UCSD-AML1 (cell line): ENCODE results near the gene RASGRF1.

Source experiments
- DNase-seq: peaks from one replicate; lab custom pipeline; 2025; ENCODE audit not compliant: unreplicated experiment; lab: John Stamatoyannopoulos, UW

The RASGRF1 gene

GRCh38 chr15:78990278-78990677, 100.3 kb downstream of the RASGRF1 start:
- DNase-seq: no peak

GRCh38 chr15:78989701-78990240, 100.8 kb downstream of the RASGRF1 start:
- DNase-seq: no peak

GRCh38 chr15:78988361-78988911, 102.1 kb downstream of the RASGRF1 start:
- peak; percentile 80 for DNase-seq

DNA sequence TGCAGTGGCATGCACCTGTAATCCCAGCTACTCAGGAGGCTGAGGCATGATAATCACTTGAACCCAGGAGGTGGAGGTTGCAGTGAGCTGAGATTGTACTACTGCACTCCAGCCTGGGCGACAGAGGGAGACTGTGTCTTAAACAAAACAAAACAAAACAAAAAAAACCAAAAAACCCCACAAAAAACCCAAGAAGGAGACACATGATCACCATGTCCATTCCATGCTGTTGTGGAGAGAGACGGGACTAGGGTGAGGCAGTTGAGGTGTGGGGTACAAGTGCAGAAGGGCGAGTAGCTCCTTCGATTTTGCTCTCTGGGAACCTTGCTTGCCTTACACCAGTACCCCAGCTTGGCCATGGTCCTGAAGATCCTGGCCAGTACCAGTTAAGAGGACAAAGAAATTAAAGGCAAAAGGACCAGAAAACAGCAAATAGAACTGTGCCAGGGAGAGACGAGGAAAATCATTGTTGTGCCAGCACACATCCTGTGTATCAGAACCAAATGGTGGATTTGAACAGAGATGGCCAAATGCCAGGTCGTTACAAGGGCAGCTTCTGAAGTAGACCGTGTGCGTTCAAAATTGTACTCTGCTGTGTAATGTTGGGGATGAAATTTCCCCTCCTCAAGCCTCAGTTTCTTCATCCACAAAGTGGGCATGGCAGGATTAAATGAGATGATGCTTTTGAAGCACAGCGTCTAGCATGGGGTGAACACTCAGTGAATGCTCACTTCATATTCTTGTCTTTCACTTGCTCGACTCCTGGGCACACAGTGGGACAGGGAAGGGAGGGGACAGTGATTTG, 102.8 kb downstream of the RASGRF1 start:
- DNase-seq: no peak

GRCh38 chr15:78985859-78986475, 104.6 kb downstream of the RASGRF1 start:
- no peak for DNase-seq

- no peak for DNase-seq
Observed at GRCh38 chr15:78984041-78984440, 106.5 kb downstream of the RASGRF1 start.

- DNase-seq: no peak
Observed at GRCh38 chr15:78983146-78983918, 107.2 kb downstream of the RASGRF1 start.

GRCh38 chr15:78982736-78983135, 107.8 kb downstream of the RASGRF1 start:
- no peak for DNase-seq

- DNase-seq: no peak
Observed at GRCh38 chr15:78981532-78982313, 108.9 kb downstream of the RASGRF1 start.

- DNase-seq: peak; percentile 38
Observed at GRCh38 chr15:78979456-78980320, 110.9 kb downstream of the RASGRF1 start.

- DNase-seq: no peak
Observed at GRCh38 chr15:78978601-78979179, 111.9 kb downstream of the RASGRF1 start.

- no peak for DNase-seq
Observed at GRCh38 chr15:78977591-78978347, 112.8 kb downstream of the RASGRF1 start.

GRCh38 chr15:78977091-78977571, 113.4 kb downstream of the RASGRF1 start:
- peak; percentile 47 for DNase-seq

- no peak for DNase-seq
Observed at GRCh38 chr15:78976691-78977090, 113.9 kb downstream of the RASGRF1 start.

DNA sequence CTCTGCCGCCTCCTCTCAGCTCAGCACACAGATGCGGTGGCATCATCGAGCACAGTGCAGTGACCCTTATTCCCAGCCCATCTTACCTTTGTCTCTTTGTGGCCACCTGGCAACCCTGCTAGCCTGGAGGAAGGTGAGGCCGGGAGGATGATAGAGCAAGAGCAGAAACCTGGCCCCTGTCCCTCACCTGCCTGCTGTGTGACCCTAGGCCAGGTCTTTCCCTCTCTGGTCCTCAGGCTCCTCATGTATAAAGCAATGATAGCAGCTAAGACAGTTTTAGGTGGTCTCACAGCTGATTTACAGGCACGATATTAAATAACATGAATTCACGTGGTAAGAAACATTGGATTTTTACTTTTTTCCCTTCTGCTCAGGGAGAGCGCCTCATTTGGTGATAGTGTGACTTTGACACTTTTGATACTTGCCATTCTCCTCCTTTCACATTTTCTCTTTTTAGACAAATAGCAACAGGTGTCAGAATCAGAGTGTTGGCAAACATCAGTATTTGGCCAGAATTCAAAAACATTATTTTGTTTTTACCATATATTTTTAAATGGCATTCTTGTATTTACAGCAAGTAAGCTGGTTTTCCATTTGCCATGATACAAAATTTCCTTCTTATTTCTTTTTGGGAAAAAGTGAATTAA, 116.2 kb downstream of the RASGRF1 start:
- no peak for DNase-seq

DNA sequence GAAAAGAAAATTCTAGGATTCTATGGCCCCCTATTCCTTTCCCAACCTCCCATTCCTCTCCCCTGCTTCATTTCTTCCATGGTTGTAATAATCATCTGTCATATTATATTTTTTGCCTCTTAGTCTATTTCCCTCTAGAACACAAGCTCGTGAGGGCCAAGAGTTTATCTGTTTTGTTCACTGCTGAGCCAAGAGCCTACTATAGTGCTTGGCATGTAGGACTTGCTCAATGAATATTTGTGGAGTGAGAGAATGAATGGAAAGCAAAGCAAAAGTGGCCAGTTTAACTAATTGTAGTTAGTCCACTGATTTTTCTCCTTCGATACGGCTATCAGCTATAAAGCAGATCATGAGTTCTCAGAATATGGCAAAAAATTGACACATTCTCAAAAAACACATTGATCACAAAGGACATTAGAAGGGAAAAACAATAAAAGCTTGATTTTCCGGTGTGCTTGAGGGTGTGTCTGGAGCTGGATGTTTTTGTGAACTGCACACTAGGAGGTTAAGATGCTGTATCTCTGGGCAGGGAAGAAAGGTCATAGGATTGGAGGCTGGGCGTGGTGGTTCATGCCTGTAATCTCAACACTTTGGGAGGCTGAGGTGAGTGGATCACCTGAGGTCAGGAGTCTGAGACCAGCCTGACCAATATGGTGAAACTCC, 120.8 kb downstream of the RASGRF1 start:
- DNase-seq: no peak

DNA sequence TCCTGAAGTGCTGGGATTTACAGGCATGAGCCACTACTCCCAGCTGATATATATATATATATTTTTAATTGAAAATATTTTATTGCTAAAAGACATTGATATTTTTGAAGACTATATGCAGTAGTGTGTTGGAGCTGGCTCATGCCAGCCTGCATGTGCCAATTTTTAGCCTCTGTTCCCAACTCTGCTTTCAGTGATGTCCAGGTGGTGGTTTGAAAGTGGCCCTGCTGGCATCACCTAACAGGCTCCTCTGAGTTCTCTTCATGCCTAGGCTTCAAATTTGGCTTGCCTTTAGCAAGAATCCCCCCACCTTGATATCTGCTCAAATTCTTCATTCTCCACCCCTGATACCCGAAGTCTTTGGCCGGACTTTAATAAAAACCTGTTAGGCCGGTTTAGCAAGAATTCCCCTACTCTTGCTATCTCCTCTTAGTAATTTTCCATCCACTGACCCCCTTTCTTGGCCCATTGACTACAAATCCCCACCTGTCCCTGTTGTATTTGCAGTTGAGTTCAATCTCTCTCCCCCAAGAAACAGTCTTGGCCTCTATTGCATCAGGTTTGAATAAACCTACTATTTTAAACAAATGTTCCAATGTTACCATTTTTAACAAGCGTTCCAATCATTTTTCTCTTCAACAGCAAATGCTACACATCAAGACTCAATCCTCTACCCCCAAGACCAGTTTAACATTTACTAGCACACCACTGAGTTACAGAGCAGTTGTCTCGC, 121.9 kb downstream of the RASGRF1 start:
- no peak for DNase-seq
